Esophagus muscularis mucosa (tissue), 4 donors: ENCODE measurements around the gene RAI1.

Experiments used
- EP300 ChIP-seq: sonication (generic); formaldehyde crosslinking; IDR thresholded peaks from one replicate; pipeline ENCODE4 v1.6.1; 2017; ENCODE audit warnings: antibody characterized with exemption
- POLR2A ChIP-seq: fragments of 450-650 bp; IDR thresholded peaks from one replicate; pipeline ENCODE4 v1.6.1; 2017; ENCODE audit warnings: antibody characterized with exemption, moderate library complexity, mild to moderate bottlenecking, low read depth
- POLR2AphosphoS5 ChIP-seq, 2 donors: sonication (generic); formaldehyde crosslinking; IDR thresholded peaks; one replicate each; pipeline ENCODE4 v1.6.1; 2017; ENCODE audit warnings: antibody characterized with exemption in 2 of 2
- TF ChIP-seq, protein P1 (sequence below), 3 experiments: fragments of 200-600 bp in 2 of 3; fragments of 450-650 bp in 1 of 3; sonication (generic) in 2 of 3; IDR thresholded peaks; one replicate each; pipeline ENCODE4 v1.5.1; 2017 to 2019; ENCODE audit warnings: antibody characterized with exemption in 3 of 3, mild to moderate bottlenecking in 2 of 3, moderate library complexity in 1 of 3

GRCh38 chr17:17681187-17681743, at the start of gene RAI1:
- TF ChIP-seq POLR2AphosphoS5 (IDR thresholded peaks at IDR 0.05) (peak; percentile 67 to 80), EP300 (no peak), POLR2A (no peak)
- TF ChIP-seq, protein P1, sequence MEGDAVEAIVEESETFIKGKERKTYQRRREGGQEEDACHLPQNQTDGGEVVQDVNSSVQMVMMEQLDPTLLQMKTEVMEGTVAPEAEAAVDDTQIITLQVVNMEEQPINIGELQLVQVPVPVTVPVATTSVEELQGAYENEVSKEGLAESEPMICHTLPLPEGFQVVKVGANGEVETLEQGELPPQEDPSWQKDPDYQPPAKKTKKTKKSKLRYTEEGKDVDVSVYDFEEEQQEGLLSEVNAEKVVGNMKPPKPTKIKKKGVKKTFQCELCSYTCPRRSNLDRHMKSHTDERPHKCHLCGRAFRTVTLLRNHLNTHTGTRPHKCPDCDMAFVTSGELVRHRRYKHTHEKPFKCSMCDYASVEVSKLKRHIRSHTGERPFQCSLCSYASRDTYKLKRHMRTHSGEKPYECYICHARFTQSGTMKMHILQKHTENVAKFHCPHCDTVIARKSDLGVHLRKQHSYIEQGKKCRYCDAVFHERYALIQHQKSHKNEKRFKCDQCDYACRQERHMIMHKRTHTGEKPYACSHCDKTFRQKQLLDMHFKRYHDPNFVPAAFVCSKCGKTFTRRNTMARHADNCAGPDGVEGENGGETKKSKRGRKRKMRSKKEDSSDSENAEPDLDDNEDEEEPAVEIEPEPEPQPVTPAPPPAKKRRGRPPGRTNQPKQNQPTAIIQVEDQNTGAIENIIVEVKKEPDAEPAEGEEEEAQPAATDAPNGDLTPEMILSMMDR (IDR thresholded peaks at IDR 0.05), result peak; percentile 77 to 99 (median 94)
